HG02763 (cell line): ENCODE measurements around the gene SLC6A7.

Source experiments
- ATAC-seq: cut with Tn5 transposase; IDR thresholded peaks from one replicate; pipeline ENCODE4 v1.9.1; 2021; ENCODE audit warnings: mild to moderate bottlenecking, moderate library complexity; ENCODE audit not compliant: unreplicated experiment

SLC6A7 gene

DNA sequence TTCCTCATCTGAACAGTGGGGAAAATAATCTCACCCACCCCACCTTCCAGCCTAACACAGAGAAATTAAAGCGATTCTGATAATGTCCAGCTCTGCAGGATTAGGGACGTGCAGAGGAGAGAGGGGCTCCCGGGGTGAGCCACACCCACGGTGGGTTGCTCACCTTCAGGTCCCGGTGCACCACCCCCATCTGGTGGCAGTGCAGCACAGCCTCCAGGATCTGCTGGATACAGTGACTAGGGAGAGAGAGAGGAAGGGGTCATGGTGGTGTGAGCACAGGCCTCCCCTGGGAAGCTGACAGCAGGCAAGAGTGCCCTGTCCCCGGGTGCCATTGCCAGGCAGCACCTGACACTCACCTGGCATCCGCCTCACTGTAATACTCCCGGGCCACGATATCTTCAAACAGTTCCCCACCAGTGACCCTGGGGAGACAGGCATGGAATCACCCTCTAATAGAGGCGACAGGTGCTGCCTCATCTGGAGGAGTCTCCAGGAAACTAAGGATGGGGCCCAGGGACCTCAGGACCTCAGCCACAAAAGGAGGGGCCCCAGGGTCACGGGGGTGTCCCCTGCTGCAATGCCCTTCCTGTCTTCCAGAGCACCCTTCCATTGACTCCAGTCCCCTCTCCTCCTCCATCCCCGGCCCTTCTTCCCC lies 66.7 kb downstream of the SLC6A7 start:
- no peak for ATAC-seq

- no peak for ATAC-seq
Observed at GRCh38 chr5:150257424-150257823, 67.6 kb downstream of the SLC6A7 start.

GRCh38 chr5:150258130-150258529 lies 68.3 kb downstream of the SLC6A7 start:
- ATAC-seq, result no peak
